Activated CD4-positive, alpha-beta T cell treated with anti-CD3 and anti-CD28 coated beads, Interleukin-2, amount 50 U/mL, for 1 hour (primary cell): ENCODE results near the gene THOC5.
"Not testable (repeated sequence)": the region's sequence is repeated elsewhere in the genome, so short reads cannot be mapped to it uniquely, and the experiment has no call there.

ENCODE experiments used
- DNase-seq: peaks from one replicate; pipeline ENCODE4 v3.0.0-alpha.2; 2020

THOC5 gene

GRCh38 chr22:29503811-29504372, 49.7 kb downstream of the THOC5 start:
- no peak for DNase-seq

GRCh38 chr22:29499852-29500251, 53.7 kb downstream of the THOC5 start:
- no peak for DNase-seq

GRCh38 chr22:29493636-29494035, 59.9 kb downstream of the THOC5 start:
- DNase-seq: no peak

DNA sequence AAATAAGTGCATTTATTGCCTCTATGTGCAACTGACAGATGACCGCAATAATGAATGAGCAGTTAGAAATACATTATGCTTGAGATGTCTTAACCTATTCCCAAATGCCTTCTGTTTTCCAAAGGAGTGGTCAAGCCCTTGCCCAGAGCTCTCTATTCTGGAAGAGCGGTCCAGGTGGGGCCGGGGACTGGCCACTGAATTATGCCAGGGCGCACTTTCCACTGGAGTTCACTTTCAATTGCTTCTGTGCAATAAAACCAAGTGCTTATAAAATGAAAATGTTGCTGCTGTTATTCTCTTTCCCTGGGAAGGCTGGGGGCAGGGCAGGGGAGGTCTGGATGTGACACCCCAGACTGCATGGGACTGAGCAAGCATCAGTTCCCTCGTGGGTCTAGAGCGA, 62.5 kb downstream of the THOC5 start:
- DNase-seq: no peak

DNA sequence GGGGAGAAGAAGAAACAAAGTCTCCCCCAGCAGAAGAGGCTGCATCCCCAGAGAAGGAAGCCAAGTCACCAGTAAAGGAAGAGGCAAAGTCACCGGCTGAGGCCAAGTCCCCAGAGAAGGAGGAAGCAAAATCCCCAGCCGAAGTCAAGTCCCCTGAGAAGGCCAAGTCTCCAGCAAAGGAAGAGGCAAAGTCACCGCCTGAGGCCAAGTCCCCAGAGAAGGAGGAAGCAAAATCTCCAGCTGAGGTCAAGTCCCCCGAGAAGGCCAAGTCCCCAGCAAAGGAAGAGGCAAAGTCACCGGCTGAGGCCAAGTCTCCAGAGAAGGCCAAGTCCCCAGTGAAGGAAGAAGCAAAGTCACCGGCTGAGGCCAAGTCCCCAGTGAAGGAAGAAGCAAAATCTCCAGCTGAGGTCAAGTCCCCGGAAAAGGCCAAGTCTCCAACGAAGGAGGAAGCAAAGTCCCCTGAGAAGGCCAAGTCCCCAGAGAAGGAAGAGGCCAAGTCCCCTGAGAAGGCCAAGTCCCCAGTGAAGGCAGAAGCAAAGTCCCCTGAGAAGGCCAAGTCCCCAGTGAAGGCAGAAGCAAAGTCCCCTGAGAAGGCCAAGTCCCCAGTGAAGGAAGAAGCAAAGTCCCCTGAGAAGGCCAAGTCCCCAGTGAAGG, 64.3 kb downstream of the THOC5 start:
- not testable (repeated sequence) for DNase-seq

- no peak for DNase-seq
Observed at GRCh38 chr22:29487426-29487986, 66.1 kb downstream of the THOC5 start.

GRCh38 chr22:29485448-29485847, 68.1 kb downstream of the THOC5 start:
- no peak for DNase-seq

- no peak for DNase-seq
Observed at GRCh38 chr22:29484642-29485041, 68.9 kb downstream of the THOC5 start.

GRCh38 chr22:29483254-29483653, 70.3 kb downstream of the THOC5 start:
- no peak for DNase-seq

DNA sequence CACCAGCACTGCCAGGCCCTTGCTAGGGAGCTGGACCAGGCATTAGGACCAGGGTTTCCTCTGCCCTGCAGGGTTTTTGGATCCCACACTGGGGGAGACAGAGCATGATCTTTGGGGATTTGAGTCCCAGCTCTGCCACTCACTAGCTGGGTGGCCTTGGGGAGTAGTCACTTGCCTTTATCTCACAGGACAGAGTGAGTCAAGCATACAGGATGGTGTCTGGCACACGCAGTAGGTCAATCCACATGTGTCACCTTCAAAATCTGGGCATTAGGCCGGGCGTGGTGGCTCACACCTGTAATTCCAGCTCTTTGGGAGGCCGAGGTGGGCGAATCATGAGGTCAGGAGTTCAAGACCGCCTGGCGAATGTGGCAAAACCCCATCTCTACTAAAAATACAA, 70.8 kb downstream of the THOC5 start:
- no peak for DNase-seq

DNA sequence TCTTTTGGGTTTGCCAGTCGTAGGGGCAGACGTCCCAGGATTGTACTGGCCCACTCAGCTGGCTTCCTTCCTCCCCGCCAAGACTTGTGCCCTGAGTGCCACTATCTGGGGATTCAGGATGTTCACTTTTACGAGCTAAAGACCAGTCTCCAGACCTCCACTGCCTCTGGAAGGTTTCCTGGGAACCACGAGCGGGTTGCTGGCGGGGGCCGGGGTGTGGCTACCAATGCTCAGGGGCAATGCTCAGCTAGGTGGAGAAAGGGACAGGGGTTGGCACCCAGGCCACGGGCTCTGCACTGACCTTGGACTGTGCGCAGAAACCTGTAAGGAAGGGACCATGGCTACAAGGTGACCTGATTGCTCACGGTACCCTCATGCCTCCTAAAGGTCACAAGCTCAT, 71.3 kb downstream of the THOC5 start:
- no peak for DNase-seq

- DNase-seq: no peak
Observed at GRCh38 chr22:29481265-29482000, 72.1 kb downstream of the THOC5 start.

DNA sequence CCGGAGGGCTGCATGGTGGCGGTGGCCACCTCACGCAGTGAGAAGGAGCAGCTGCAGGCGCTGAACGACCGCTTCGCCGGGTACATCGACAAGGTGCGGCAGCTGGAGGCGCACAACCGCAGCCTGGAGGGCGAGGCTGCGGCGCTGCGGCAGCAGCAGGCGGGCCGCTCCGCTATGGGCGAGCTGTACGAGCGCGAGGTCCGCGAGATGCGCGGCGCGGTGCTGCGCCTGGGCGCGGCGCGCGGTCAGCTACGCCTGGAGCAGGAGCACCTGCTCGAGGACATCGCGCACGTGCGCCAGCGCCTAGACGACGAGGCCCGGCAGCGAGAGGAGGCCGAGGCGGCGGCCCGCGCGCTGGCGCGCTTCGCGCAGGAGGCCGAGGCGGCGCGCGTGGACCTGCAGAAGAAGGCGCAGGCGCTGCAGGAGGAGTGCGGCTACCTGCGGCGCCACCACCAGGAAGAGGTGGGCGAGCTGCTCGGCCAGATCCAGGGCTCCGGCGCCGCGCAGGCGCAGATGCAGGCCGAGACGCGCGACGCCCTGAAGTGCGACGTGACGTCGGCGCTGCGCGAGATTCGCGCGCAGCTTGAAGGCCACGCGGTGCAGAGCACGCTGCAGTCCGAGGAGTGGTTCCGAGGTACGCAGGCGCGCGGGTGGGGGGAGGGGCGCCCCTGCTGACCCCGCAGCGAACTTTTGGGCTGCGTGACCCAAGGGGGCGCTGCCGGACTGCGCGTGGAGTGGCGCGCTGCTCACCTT, 72.9 kb downstream of the THOC5 start:
- peak; percentile 8 for DNase-seq

GRCh38 chr22:29480262-29480511, 73.4 kb downstream of the THOC5 start:
- no peak for DNase-seq

- DNase-seq: no peak
Observed at GRCh38 chr22:29479417-29480261, 73.9 kb downstream of the THOC5 start, which contains the start of gene NEFH. Gene NEFH (plus strand): TSS chr22:29480218. CDS start chr22:29480263, 45 bp downstream.

- DNase-seq: peak; percentile 39
Observed at GRCh38 chr22:29478326-29479276, 75.0 kb downstream of the THOC5 start.

DNA sequence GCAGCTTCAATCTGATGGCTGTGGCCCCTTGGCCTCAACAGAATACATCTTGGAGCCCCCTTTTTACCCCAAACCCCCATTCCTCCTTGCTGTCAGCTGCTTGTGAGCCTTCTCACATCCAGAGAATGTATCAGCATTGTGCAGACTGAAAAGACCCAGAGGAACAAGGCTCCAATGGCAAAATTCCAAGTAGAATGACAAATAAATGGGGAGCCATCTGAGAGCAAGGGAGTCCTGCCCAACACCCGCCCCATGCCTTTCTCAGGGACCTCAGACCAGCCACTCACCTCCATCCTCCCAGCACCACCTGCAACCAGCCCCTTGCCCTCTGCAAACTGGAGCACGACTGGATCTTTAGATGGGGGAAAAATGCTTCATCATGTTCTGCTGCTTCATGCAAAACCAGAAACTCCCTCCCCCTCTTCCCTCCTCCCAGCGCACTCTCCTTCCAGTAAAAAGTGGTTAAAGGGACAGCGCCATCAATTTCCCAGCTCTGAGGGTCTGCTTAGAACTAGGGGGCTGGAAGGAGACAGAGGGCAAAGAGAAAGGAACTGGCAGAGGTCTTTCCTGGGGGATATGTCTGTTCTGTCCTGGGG, 75.7 kb downstream of the THOC5 start:
- DNase-seq: no peak

- DNase-seq: no peak
Observed at GRCh38 chr22:29476116-29476515, 77.4 kb downstream of the THOC5 start.

- DNase-seq: no peak
Observed at GRCh38 chr22:29475550-29475949, 78.0 kb downstream of the THOC5 start.

- no peak for DNase-seq
Observed at GRCh38 chr22:29473001-29473400, 80.6 kb downstream of the THOC5 start.
